Omental fat pad (tissue), 4 donors: ENCODE results near the gene CCDC169. TPM values are rescaled to one million over a fixed set of nuclear protein-coding genes. Genes with fewer than 3 reads are reported as not detected.

Experiments
- ATAC-seq: fragments of 150-250 bp; one replicate; pipeline ENCODE4 v1.9.1; 2016; ENCODE audit warnings: mild to moderate bottlenecking, moderate library complexity; ENCODE audit not compliant: low FRiP score
- DNase-seq: peaks from one replicate; pipeline ENCODE4 v3.0.0-alpha.2; 2019; ENCODE audit warnings: low spot score
- total RNA-seq, 4 donors: library from RNA; depleted of rRNA; stranded (reverse); fragments of >200 nt; gene quantifications; one replicate each; pipeline ENCODE4 v1.1.0, GENCODE V29; 2016
- TF ChIP-seq, protein P1 (sequence below), 3 donors: fragments of 450-650 bp; IDR thresholded peaks; one replicate each; pipeline ENCODE4 v1.5.1; 2016 to 2017; ENCODE audit warnings: antibody characterized with exemption in 3 of 3, mild to moderate bottlenecking in 3 of 3, moderate library complexity in 2 of 3

CCDC169 gene
- total RNA-seq = under 1 TPM in 3 of 4 donors, not detected in 1; 0.13 to 0.56 (median 0.36) TPM

DNA sequence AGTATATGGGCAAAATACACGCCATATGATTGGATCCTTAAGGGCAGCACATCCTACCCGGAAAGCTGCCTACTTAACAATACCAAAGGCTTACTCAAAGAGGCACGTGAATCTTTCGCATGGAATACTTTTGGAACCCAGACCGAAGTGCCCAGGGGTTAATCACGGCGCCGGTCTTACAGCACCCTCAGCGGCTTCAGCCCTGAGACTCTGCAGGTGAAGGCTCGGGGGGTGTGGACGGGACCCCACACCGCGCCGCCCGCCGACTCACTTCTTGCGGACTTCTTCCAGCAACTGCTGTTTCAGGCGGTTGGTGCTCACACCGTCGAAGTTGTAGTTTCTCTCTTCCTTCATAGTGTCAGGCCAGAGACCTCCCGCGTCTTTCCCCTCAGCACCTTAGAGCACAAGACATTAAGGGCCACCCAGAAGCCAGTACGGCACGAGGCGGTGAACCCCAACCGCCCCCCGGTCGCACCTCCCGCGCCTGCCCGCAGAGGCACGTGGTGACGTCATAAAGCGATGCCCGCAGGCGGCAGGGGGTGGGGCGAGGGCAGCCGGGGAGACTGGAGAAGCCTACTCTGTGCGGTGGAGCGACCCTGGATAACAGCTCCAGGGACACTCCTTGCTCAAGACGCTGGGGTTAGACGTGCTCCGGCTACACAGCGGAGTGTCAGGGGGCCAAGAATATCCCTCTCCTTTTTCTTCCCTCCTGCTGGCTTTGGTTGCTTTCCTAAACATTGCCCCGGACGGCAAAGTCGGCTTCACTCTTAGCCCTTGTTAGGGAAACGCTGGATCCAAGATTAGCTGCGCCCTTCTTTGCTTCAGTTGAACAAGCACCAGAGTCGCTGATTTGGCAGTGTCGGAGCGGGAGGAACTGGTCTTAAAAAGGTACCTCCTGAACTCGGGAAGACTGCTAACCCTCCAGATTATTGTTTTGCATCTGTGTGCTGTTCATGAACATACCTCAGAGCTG lies at the start of gene CCDC169:
CCDC169 (minus strand) TSS at position 449 of the 973 bp plus-strand sequence; CDS start at position 354, 95 bp downstream.
- TF ChIP-seq, protein P1, sequence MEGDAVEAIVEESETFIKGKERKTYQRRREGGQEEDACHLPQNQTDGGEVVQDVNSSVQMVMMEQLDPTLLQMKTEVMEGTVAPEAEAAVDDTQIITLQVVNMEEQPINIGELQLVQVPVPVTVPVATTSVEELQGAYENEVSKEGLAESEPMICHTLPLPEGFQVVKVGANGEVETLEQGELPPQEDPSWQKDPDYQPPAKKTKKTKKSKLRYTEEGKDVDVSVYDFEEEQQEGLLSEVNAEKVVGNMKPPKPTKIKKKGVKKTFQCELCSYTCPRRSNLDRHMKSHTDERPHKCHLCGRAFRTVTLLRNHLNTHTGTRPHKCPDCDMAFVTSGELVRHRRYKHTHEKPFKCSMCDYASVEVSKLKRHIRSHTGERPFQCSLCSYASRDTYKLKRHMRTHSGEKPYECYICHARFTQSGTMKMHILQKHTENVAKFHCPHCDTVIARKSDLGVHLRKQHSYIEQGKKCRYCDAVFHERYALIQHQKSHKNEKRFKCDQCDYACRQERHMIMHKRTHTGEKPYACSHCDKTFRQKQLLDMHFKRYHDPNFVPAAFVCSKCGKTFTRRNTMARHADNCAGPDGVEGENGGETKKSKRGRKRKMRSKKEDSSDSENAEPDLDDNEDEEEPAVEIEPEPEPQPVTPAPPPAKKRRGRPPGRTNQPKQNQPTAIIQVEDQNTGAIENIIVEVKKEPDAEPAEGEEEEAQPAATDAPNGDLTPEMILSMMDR (IDR thresholded peaks at IDR 0.05) = no peak
- DNase-seq (peak; percentile 50), ATAC-seq (peak; percentile 92)

DNA sequence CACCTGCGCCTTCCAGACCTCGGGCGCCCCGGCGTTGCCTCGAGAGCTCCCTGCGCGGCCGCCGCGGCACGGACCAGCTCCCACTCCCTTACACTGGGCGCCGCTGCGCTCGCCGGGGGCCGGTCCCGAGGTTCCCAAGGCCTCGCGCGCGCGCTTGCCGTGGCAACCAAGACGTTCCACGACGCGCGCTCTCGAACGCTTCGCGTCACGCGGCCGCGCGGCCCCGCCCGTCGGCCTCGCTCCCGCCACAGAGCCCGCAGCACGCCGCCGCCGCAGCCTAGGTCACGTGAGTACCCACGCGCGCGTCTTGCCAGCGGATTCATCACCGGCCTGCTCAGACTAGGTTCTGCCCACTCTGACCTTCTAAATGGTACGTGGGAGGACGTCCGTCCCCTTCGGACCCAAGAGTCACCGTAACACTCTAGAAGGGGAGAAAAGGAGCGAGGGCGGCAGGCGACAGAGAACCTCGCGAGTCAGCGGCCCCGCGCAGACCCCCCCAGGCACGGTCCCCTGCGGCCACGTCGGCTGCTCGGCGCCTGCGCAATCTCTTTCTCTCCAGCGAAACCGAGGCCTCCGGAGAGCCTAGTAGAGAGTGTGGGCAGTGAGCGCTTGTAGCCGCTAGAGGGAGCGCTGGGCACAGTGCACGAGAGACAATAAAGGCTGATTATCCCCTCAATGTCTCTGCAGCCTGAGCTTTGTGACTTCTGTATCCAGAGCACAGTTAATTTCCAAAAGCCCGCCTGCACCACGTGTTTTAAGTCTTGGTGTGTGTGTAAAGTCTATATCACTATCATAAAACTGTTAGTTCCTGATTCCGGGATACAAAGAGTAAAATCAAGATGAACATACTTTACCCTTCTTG lies 48.8 kb upstream of the CCDC169 start, which contains the start of gene SPART:
SPART (minus strand) TSS at position 173 of the 862 bp plus-strand sequence. CDS start 10,564 bp downstream, outside the sequence.
- ATAC-seq (peak; percentile 95), DNase-seq (peak; percentile 88)
- TF ChIP-seq, protein P1 (IDR thresholded peaks at IDR 0.05) = peak in 1 of 3 donors; percentile 89

DNA sequence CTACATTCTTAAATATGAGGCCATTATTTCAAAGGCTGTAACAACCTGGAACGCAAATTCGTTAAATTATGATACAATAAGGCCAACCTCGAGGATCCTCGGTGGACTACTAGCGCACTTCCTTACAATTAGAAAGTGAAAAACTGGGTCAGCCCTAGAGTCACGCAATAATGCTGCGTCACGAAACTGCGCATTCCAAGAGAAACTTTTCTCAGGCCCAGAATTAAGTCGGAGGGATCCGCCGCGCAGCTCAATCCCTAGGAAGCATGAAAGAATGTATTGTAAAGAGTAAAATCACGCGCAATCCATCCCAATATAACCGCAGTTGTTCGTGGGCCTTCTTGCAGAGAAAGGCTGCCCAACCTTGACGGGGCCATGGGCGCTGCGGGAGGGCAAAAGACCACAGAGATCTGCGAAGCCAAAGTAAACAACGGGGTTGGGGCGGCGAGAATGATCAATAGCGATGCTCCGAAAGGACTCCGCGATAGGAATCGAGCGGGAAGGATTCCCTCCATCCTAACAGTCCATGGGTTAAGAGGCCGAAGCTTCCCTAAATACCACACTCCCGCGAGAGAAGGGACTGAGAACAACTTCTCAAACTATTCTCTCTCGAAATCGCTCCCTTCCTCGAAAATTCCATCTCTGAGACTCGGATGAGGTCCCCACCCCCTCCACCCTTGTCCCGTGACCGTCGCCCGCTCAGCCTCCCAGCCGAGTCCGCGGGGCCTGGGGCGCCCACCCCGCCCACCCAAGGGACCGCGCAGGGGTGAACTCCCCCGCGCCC lies 48.0 kb upstream of the CCDC169 start:
- peak; percentile 72 for ATAC-seq
- DNase-seq = peak; percentile 42
- TF ChIP-seq, protein P1 (IDR thresholded peaks at IDR 0.05) = no peak

DNA sequence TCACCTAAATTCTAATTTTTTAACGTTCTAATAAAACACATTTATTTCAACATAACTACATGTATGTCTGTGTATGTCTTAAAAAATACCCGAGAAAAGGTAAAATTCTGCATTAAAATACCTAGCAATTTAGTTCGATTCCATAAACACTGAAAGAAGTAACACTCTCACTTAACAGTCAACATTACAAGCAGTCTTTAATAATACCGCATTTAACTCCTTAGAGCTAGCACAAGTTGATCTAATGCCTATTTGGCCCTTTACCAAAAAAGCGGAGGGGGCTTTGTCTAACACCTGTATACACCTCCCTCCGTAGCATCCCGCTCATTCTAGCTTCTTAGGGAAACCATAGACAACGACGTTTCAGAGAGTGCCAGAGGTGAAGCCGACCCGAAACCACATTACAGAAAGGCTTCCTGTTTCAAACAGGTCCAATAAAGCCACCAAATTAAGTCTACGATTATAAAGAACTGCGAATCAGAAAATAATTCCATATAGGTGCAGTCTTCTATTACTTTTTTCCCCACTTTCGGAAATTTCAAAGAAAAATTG lies 47.3 kb upstream of the CCDC169 start:
- ATAC-seq = no peak
- TF ChIP-seq, protein P1 (IDR thresholded peaks at IDR 0.05) = no peak
- DNase-seq = no peak

DNA sequence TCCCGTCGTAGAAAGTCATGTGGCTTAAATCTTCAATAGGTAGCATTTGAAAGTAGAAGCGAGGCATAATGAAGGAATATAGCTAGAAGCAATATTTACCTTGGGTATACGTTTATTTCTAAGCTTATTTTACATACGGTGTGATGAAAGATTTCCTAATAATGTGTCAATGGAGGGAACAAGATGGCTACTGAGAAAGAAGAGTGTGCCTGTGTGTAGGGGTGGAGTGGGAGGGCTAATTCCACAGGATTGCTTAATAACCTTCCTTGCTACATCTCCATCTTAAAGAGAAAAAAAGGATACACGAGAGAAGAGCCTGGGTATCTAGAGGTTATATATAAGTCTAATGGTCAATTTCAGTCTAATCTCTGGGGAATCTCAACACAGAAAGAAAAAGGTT lies 46.6 kb upstream of the CCDC169 start:
- ATAC-seq (no peak), DNase-seq (no peak)
- TF ChIP-seq, protein P1 (IDR thresholded peaks at IDR 0.05) = no peak

DNA sequence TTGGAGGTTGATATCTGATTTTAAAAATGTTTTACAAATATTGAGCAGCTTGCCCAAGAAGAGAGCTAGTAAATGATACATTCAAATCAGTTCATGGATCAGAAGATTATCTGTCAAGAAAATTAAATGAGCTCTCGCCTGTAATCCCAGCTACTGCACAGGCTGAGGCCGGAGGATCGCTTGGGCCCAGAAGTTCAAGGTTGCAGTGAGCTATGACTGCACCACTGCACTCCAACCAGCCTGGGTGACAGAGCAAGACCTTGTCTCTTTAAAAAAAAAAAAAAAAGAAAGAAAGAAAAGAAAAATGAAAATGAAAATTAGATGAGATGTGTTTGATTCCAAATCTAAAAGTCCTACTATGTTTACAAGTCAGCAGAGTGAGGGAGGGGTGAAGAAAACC lies 46.2 kb upstream of the CCDC169 start:
- TF ChIP-seq, protein P1 (IDR thresholded peaks at IDR 0.05) = no peak
- ATAC-seq = no peak

More for the DNA sequence above, 46.2 kb upstream of the CCDC169 start:
- DNase-seq = no peak
